ENCODE measurements around the gene CLIC6.

DNA sequence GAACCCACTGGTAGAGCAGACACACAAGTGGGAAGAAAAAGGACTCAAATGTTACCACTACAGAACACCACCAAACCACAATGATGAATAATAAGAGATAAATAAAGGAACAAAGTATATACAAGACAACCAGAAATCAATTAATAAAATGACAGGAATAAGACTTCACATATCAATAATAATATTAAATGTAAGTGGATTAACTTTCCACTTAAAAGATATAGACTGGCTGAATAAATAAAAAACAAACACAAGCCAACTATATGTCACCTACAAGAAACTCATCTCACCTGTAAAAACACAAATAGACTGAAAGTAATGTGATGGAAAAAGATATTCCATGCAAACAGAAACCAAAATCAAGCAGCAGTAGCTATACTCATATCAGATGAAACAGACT is 6.9 kb upstream of the CLIC6 start:
- TF ChIP-seq, protein P1, sequence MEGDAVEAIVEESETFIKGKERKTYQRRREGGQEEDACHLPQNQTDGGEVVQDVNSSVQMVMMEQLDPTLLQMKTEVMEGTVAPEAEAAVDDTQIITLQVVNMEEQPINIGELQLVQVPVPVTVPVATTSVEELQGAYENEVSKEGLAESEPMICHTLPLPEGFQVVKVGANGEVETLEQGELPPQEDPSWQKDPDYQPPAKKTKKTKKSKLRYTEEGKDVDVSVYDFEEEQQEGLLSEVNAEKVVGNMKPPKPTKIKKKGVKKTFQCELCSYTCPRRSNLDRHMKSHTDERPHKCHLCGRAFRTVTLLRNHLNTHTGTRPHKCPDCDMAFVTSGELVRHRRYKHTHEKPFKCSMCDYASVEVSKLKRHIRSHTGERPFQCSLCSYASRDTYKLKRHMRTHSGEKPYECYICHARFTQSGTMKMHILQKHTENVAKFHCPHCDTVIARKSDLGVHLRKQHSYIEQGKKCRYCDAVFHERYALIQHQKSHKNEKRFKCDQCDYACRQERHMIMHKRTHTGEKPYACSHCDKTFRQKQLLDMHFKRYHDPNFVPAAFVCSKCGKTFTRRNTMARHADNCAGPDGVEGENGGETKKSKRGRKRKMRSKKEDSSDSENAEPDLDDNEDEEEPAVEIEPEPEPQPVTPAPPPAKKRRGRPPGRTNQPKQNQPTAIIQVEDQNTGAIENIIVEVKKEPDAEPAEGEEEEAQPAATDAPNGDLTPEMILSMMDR (IDR thresholded peaks at IDR 0.05) = no peak
- no peak for TF ChIP-seq POLR2A (IDR thresholded peaks at IDR 0.05)

All from testis (tissue), 2 donors.